HCT116 (cell line): ENCODE measurements around the gene ZNFX1. TPM values are rescaled to one million over a fixed set of nuclear protein-coding genes. Genes with fewer than 3 reads are reported as not detected.

ENCODE experiments used
- ATAC-seq: fragments of 200-7000 bp; cut with Tn5 transposase; 2 replicates; pipeline ENCODE4 v1.9.1; 2020; ENCODE audit warnings: mild to moderate bottlenecking, moderate library complexity
- BruUV-seq: library from RNA; stranded (reverse); fragments of 400-500 nt; replicated peaks from 2 replicates; lab custom pipeline; 2021; lab: Mats Ljungman, UMichigan
- CTCF ChIA-PET: fragments of 300-600 bp; sonication (Branson Sonifier 250); formaldehyde crosslinking; loops from one replicate; lab custom pipeline; 2021; ENCODE audit warnings: antibody characterized with exemption; lab: Charles Lee
- POLR2A ChIA-PET: fragments of 300-600, 350-600 bp; sonication (Branson Sonifier 250); formaldehyde crosslinking; loops from one replicate; lab custom pipeline; 2021; ENCODE audit warnings: antibody characterized with exemption; lab: Charles Lee
- RAD21 ChIA-PET, 2 experiments: fragments of 300-600 bp; sonication (Branson Sonifier 250); formaldehyde crosslinking; loops; one replicate each; lab custom pipeline; 2023; ENCODE audit warnings: low total read pairs in 2 of 2; ENCODE audit not compliant: uncharacterized antibody in 2 of 2, unreplicated experiment in 2 of 2, low non-redundant PET in 1 of 2; lab: Charles Lee
- DNase-seq: peaks from one replicate; pipeline ENCODE4 v3.0.0-alpha.2; 2010; ENCODE audit warnings: low read depth, low spot score
- H2AFZ ChIP-seq: fragments of 200-600 bp; shearing (Covaris generic), sonication (generic); 2 replicates; pipeline ENCODE4 v1.6.1; 2017; ENCODE audit warnings: low read depth, mixed run types, mixed read lengths, antibody characterized with exemption, low read length; ENCODE audit not compliant: poor library complexity, severe bottlenecking
- H3K27ac ChIP-seq: 2 replicates; pipeline ENCODE4 v1.5.1; 2012; ENCODE audit warnings: low read depth, low read length
- H3K27me3 ChIP-seq: fragments of 200-600 bp; sonication (generic); 2 replicates; pipeline ENCODE4 v1.6.1; 2016; ENCODE audit warnings: mixed run types, low read length, mixed read lengths; ENCODE audit not compliant: insufficient read depth
- H3K36me3 ChIP-seq, 2 experiments: fragments of 200-500 bp in 1 of 2; fragments of 200-600 bp in 1 of 2; sonication (Bioruptor generic) in 1 of 2; sonication (generic) in 1 of 2; 2 replicates each; pipeline versions ENCODE4 v1.5.1 to v1.6.1; 2014 to 2016; ENCODE audit warnings: low read length in 2 of 2, inconsistent platforms in 1 of 2, mixed read lengths in 1 of 2, mixed run types in 1 of 2; ENCODE audit not compliant: insufficient read depth in 2 of 2, control insufficient read depth in 1 of 2
- H3K4me1 ChIP-seq, 2 experiments: fragments of 200-600 bp in 1 of 2; sonication (generic) in 1 of 2; 2 replicates each; pipeline versions ENCODE4 v1.5.1 to v1.6.1; 2012 to 2017; ENCODE audit warnings: low read length in 2 of 2, inconsistent platforms in 1 of 2, mild to moderate bottlenecking in 1 of 2, mixed read lengths in 1 of 2, mixed run types in 1 of 2, moderate library complexity in 1 of 2; ENCODE audit not compliant: insufficient read depth in 2 of 2, control insufficient read depth in 1 of 2
- H3K4me2 ChIP-seq: fragments of 200-600 bp; sonication (generic); 2 replicates; pipeline ENCODE4 v1.6.1; 2017; ENCODE audit warnings: mixed run types, low read length, mixed read lengths
- H3K4me3 ChIP-seq, 2 experiments: fragments of 200-600 bp in 1 of 2; sonication (generic) in 1 of 2; replicated peaks in 1 of 2; 2 replicates each; pipeline ENCODE4 v1.5.1; 2011 to 2016; ENCODE audit warnings: low read length in 2 of 2, control low read depth in 1 of 2, low read depth in 1 of 2, mild to moderate bottlenecking in 1 of 2, mixed read lengths in 1 of 2, mixed run types in 1 of 2
- H3K79me2 ChIP-seq: fragments of 200-600 bp; sonication (generic); 2 replicates; pipeline ENCODE4 v1.6.1; 2017; ENCODE audit warnings: mild to moderate bottlenecking, mixed run types, low read length, moderate library complexity, mixed read lengths; ENCODE audit not compliant: insufficient read depth
- H3K9ac ChIP-seq: fragments of 200-600 bp; sonication (generic); 2 replicates; pipeline ENCODE4 v1.6.1; 2016; ENCODE audit warnings: low read length, mixed read lengths
- H3K9me2 ChIP-seq: fragments of 200-600 bp; sonication (generic), shearing (Covaris generic); 2 replicates; pipeline ENCODE4 v1.6.1; 2017; ENCODE audit warnings: mixed run types, mild to moderate bottlenecking, moderate library complexity; ENCODE audit not compliant: insufficient read depth
- H3K9me3 ChIP-seq, 2 experiments: fragments of 200-500 bp in 1 of 2; fragments of 200-600 bp in 1 of 2; sonication (Bioruptor generic) in 1 of 2; sonication (generic) in 1 of 2; 2 replicates each; pipeline ENCODE4 v1.6.1; 2014 to 2017; ENCODE audit warnings: low read length in 2 of 2, mixed read lengths in 2 of 2, inconsistent platforms in 1 of 2, low read depth in 1 of 2, mild to moderate bottlenecking in 1 of 2, mixed run types in 1 of 2, moderate library complexity in 1 of 2; ENCODE audit not compliant: control insufficient read depth in 1 of 2, insufficient read depth in 1 of 2
- H4K20me1 ChIP-seq: fragments of 200-600 bp; sonication (generic), shearing (Covaris generic); 2 replicates; pipeline ENCODE4 v1.6.1; 2017; ENCODE audit warnings: mixed run types, mild to moderate bottlenecking, moderate library complexity; ENCODE audit not compliant: insufficient read depth
- CBX3 ChIP-seq: IDR thresholded peaks from 2 replicates; pipeline ENCODE4 v1.6.1; 2012; ENCODE audit warnings: low read depth
- CEBPB ChIP-seq: IDR thresholded peaks from 2 replicates; pipeline ENCODE4 v1.6.1; 2012; ENCODE audit warnings: low read depth
- EGR1 ChIP-seq: IDR thresholded peaks from 2 replicates; pipeline ENCODE4 v1.6.1; 2012; ENCODE audit warnings: low read depth
- ELF1 ChIP-seq: IDR thresholded peaks from 2 replicates; pipeline ENCODE4 v1.6.1; 2012; ENCODE audit warnings: low read depth, borderline replicate concordance
- EZH2 ChIP-seq: fragments of 200-600 bp; sonication (generic); IDR thresholded peaks from 2 replicates; pipeline ENCODE4 v1.6.1; 2017; ENCODE audit warnings: antibody characterized with exemption, mixed run types
- EZH2phosphoT487 ChIP-seq: fragments of 200-600 bp; IDR thresholded peaks from 2 replicates; pipeline ENCODE4 v1.6.1; 2018; ENCODE audit warnings: antibody characterized with exemption, borderline replicate concordance
- FOSL1 ChIP-seq: IDR thresholded peaks from 2 replicates; pipeline ENCODE4 v1.6.1; 2012; ENCODE audit warnings: low read depth
- MAX ChIP-seq: IDR thresholded peaks from 2 replicates; pipeline ENCODE4 v1.6.1; 2012
- POLR2A ChIP-seq: IDR thresholded peaks from 2 replicates; pipeline ENCODE4 v1.7.0; 2011; ENCODE audit warnings: borderline replicate concordance; ENCODE audit not compliant: insufficient read depth, insufficient read length; ENCODE audit errors: extremely low read depth
- RAD21 ChIP-seq: IDR thresholded peaks from 2 replicates; pipeline ENCODE4 v1.6.1; 2012; ENCODE audit warnings: low read depth, mild to moderate bottlenecking
- SP1 ChIP-seq: IDR thresholded peaks from 2 replicates; pipeline ENCODE4 v1.6.1; 2012; ENCODE audit warnings: low read depth
- SRF ChIP-seq: IDR thresholded peaks from 2 replicates; pipeline ENCODE4 v1.6.1; 2012; ENCODE audit warnings: low read depth
- intact Hi-C: fragments of 100-400 bp; cut with micrococcal nuclease; formaldehyde crosslinking; loops from 2 replicates; pipeline ENCODE4 v1.10.0; 2022
- total RNA-seq: library from RNA; stranded (reverse); gene quantifications from one replicate; pipeline ENCODE4 v1.2.1, GENCODE V29; 2021; ENCODE audit not compliant: unreplicated experiment
- TF ChIP-seq, protein P1 (sequence below): IDR thresholded peaks from 2 replicates; pipeline ENCODE4 v1.6.1; 2012
- TF ChIP-seq, protein P2 (sequence below): IDR thresholded peaks from 2 replicates; pipeline ENCODE4 v1.6.1; 2012; ENCODE audit warnings: low read depth

ZNFX1 gene
- total RNA-seq, 1 experiment from 2014 or later = 24.1 TPM

- no peak; the same call in 1 of the 2 replicates for ATAC-seq
- H3K4me3 ChIP-seq = peak overlapping the region; percentile 79 to 91
- POLR2A ChIA-PET = interaction anchor here (0.6 to 3.3 kb wide), 6 partner anchors 10 to 231 kb away, joined by 3 to 15 read pairs (median 3); partner anchors contain the start of gene DDX27
- peak overlapping the region; percentile 98 for H3K9ac ChIP-seq
- H2AFZ ChIP-seq = no peak overlapping the region
- intact Hi-C loops = no loop called here
- RAD21 ChIA-PET = no interaction called here
- H3K27ac ChIP-seq = peak overlapping the region; percentile 96
- no peaks in the 10 kb centered on the region for H3K9me2 ChIP-seq
- H3K4me1 ChIP-seq = peaks cover 24 to 48% of the 10 kb centered on the region in 2 experiments
- no peaks in the 10 kb centered on the region for H3K9me3 ChIP-seq
- H3K79me2 ChIP-seq = peaks cover 90% of the 10 kb centered on the region
- no peak for DNase-seq
- H3K36me3 ChIP-seq = peaks cover 47 to 61% of the 10 kb centered on the region in 2 experiments
- H3K27me3 ChIP-seq = no peaks in the 10 kb centered on the region
- peak overlapping the region; percentile 92 for H3K4me2 ChIP-seq
- TF ChIP-seq EZH2 = no peak
- TF ChIP-seq FOSL1 = no peak
- no peak for TF ChIP-seq POLR2A
- no peak for TF ChIP-seq EGR1
- no peak for TF ChIP-seq RAD21
- TF ChIP-seq, protein P1, sequence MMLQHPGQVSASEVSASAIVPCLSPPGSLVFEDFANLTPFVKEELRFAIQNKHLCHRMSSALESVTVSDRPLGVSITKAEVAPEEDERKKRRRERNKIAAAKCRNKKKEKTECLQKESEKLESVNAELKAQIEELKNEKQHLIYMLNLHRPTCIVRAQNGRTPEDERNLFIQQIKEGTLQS = no peak
- no peak for TF ChIP-seq CEBPB
- no peak for TF ChIP-seq CBX3
- H4K20me1 ChIP-seq = peaks cover 32% of the 10 kb centered on the region; the same call in 1 of the 2 replicates
- CTCF ChIA-PET = no interaction called here
- no TSS peak for BruUV-seq
Measured at GRCh38 chr20:49277786-49278035, 146 bp downstream of the ZNFX1 start.

DNA sequence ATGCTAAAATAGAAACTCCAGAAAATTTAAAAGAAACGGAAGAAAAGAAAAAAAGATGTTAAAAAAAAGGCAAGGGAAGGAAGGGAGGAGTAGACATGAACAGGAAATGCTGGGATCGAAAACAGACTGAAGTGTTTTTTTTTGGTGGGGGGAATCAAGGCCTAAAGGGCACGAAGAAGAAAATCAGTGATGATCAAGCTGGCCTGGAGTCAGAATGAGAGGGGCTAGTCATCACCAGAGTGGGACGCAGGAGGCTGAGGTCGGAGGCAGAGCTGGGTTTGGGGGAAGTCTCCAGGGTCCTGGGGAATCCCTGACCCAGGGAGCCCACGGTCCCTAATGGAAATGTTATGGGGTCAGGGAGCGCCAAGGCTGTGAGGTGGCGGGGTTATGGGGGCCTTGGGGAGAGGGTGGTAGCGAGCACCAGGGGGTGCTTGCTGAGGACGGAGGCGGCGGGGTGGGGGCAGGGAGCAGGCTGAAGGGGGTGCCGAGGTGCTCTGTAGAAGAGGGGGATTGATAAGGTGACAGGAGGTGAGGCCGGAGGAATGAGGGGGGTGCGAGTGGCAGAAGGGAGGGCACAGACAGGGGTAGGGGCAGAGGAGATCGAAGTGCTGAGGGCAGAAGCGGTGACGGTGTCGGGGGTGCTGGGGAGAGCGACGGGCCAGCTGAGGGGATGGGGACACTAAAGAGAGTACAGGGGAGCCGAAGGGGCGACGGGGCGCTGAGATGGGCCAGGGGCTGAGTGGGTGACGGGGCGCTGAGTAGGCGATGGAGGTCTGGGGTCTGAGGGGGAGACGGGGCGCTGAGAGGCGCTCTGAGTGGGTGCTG lies 684 bp downstream of the ZNFX1 start:
- peaks cover 30% of the 10 kb centered on the region; the same call in 1 of the 2 replicates for H4K20me1 ChIP-seq
- H3K9me3 ChIP-seq = no peaks in the 10 kb centered on the region
- no peak overlapping the region for H2AFZ ChIP-seq
- H3K36me3 ChIP-seq = peaks cover 47 to 60% of the 10 kb centered on the region in 2 experiments
- H3K4me2 ChIP-seq = peak overlapping the region; percentile 92
- H3K79me2 ChIP-seq = peaks cover 90% of the 10 kb centered on the region
- DNase-seq = no peak
- BruUV-seq = no TSS peak
- RAD21 ChIA-PET = no interaction called here
- no peak for ATAC-seq
- peak overlapping the region; percentile 96 for H3K27ac ChIP-seq
- intact Hi-C loops = no loop called here
- CTCF ChIA-PET = no interaction called here
- peaks cover 22 to 42% of the 10 kb centered on the region in 2 experiments for H3K4me1 ChIP-seq
- POLR2A ChIA-PET = interaction anchor here (0.6 to 3.3 kb wide), 6 partner anchors 10 to 499 kb away, joined by 3 to 15 read pairs (median 3); no protein-coding TSS in a partner anchor
- no peaks in the 10 kb centered on the region for H3K9me2 ChIP-seq
- H3K4me3 ChIP-seq = peak overlapping the region; percentile 79 to 91
- peak overlapping the region; percentile 98 for H3K9ac ChIP-seq
- no peaks in the 10 kb centered on the region for H3K27me3 ChIP-seq
- TF ChIP-seq RAD21 (no peak), MAX (no peak), EZH2phosphoT487 (no peak), SRF (no peak), ELF1 (no peak), FOSL1 (no peak), SP1 (no peak)
- TF ChIP-seq, protein P2, sequence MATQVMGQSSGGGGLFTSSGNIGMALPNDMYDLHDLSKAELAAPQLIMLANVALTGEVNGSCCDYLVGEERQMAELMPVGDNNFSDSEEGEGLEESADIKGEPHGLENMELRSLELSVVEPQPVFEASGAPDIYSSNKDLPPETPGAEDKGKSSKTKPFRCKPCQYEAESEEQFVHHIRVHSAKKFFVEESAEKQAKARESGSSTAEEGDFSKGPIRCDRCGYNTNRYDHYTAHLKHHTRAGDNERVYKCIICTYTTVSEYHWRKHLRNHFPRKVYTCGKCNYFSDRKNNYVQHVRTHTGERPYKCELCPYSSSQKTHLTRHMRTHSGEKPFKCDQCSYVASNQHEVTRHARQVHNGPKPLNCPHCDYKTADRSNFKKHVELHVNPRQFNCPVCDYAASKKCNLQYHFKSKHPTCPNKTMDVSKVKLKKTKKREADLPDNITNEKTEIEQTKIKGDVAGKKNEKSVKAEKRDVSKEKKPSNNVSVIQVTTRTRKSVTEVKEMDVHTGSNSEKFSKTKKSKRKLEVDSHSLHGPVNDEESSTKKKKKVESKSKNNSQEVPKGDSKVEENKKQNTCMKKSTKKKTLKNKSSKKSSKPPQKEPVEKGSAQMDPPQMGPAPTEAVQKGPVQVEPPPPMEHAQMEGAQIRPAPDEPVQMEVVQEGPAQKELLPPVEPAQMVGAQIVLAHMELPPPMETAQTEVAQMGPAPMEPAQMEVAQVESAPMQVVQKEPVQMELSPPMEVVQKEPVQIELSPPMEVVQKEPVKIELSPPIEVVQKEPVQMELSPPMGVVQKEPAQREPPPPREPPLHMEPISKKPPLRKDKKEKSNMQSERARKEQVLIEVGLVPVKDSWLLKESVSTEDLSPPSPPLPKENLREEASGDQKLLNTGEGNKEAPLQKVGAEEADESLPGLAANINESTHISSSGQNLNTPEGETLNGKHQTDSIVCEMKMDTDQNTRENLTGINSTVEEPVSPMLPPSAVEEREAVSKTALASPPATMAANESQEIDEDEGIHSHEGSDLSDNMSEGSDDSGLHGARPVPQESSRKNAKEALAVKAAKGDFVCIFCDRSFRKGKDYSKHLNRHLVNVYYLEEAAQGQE = no peak
